Breast epithelium (tissue), 3 donors: Measurements from ENCODE around the gene ORM2.

ENCODE experiments used
- CTCF ChIP-seq, 3 donors: fragments of 450-650 bp; IDR thresholded peaks; one replicate each; pipeline ENCODE4 v1.5.1; 2016 to 2017; ENCODE audit warnings: antibody characterized with exemption in 3 of 3, mild to moderate bottlenecking in 3 of 3, moderate library complexity in 3 of 3
- POLR2AphosphoS5 ChIP-seq, 3 donors: sonication (generic); formaldehyde crosslinking; IDR thresholded peaks; one replicate each; pipeline ENCODE4 v1.6.1; 2017; ENCODE audit warnings: antibody characterized with exemption in 3 of 3

GRCh38 chr9:114290561-114290986 lies 39.1 kb upstream of the ORM2 start:
- TF ChIP-seq CTCF (IDR thresholded peaks at IDR 0.05) (no peak), POLR2AphosphoS5 (IDR thresholded peaks at IDR 0.05) (no peak)
